ENCODE results near the gene TFR2. TPM values are rescaled to one million over a fixed set of nuclear protein-coding genes. Genes with fewer than 3 reads are reported as not detected.

The TFR2 gene
- total and polyA plus RNA-seq, 9 of the 15 experiments (the other 6 are each of a cell fraction or from before 2014, with no cell fraction given) = 3.8 to 123 (median 51.1) TPM

DNA sequence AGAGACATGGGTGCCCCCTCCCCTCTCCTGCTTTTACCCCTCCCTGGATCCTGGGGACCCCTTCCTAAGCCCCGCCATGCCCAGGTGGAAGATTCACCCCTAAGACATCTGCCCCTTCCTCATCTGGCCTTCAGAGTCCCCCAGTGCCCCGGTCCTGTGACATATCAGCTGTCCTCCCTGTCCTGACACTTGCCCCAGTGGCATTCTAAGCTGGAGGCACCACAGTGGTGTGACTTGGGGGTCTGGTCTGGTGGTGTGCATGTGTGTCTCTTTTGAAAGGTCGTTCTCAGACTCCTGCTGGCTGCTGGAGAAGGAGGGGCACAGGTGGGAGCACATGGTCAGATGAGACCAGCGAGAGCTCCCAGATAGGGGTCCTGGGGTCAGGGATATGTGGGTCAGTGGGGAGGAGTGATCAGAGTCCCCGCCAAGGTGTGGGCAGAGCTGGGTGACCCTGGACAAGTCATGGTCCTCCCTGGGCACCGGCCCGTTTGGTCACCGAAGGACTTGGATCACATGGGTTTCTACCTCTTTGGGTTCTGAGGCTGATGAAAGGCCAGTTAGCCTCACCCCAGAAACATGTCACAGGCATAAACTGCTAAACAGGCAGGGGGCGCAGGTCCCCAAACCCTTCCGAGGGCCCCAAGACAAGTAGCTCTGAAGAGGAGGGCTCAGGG lies 645 bp upstream of the TFR2 start (continued):
- TF ChIP-seq, protein P1, sequence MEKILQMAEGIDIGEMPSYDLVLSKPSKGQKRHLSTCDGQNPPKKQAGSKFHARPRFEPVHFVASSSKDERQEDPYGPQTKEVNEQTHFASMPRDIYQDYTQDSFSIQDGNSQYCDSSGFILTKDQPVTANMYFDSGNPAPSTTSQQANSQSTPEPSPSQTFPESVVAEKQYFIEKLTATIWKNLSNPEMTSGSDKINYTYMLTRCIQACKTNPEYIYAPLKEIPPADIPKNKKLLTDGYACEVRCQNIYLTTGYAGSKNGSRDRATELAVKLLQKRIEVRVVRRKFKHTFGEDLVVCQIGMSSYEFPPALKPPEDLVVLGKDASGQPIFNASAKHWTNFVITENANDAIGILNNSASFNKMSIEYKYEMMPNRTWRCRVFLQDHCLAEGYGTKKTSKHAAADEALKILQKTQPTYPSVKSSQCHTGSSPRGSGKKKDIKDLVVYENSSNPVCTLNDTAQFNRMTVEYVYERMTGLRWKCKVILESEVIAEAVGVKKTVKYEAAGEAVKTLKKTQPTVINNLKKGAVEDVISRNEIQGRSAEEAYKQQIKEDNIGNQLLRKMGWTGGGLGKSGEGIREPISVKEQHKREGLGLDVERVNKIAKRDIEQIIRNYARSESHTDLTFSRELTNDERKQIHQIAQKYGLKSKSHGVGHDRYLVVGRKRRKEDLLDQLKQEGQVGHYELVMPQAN (IDR thresholded peaks at IDR 0.05; ENCODE audit: borderline replicate concordance) = 0 out of 2 replicates have a peak, but pooled peaks have one; percentile 32
- TF ChIP-seq RBFOX2 (IDR thresholded peaks at IDR 0.05; ENCODE audit: low read depth, low read length) (peak; percentile 29), ZNF583 (CRISPR knock-in tag; IDR thresholded peaks at IDR 0.05) (no peak), SLC30A9 (CRISPR knock-in tag; IDR thresholded peaks at IDR 0.05) (no peak), L3MBTL2 (IDR thresholded peaks at IDR 0.05) (peak; percentile 56), SP1 (CRISPR knock-in tag; IDR thresholded peaks at IDR 0.05) (no peak), LARP7 (IDR thresholded peaks at IDR 0.05) (no peak), EZH2 (IDR thresholded peaks at IDR 0.05; ENCODE audit: borderline replicate concordance, low read depth, low read length) (no peak), TEAD2 (tag; IDR thresholded peaks at IDR 0.05) (peak; percentile 66; the same call in 1 of the 2 replicates), ZNF696 (CRISPR knock-in tag; conservative IDR thresholded peaks at IDR 0.05) (no peak)
- TF ChIP-seq, protein P2, sequence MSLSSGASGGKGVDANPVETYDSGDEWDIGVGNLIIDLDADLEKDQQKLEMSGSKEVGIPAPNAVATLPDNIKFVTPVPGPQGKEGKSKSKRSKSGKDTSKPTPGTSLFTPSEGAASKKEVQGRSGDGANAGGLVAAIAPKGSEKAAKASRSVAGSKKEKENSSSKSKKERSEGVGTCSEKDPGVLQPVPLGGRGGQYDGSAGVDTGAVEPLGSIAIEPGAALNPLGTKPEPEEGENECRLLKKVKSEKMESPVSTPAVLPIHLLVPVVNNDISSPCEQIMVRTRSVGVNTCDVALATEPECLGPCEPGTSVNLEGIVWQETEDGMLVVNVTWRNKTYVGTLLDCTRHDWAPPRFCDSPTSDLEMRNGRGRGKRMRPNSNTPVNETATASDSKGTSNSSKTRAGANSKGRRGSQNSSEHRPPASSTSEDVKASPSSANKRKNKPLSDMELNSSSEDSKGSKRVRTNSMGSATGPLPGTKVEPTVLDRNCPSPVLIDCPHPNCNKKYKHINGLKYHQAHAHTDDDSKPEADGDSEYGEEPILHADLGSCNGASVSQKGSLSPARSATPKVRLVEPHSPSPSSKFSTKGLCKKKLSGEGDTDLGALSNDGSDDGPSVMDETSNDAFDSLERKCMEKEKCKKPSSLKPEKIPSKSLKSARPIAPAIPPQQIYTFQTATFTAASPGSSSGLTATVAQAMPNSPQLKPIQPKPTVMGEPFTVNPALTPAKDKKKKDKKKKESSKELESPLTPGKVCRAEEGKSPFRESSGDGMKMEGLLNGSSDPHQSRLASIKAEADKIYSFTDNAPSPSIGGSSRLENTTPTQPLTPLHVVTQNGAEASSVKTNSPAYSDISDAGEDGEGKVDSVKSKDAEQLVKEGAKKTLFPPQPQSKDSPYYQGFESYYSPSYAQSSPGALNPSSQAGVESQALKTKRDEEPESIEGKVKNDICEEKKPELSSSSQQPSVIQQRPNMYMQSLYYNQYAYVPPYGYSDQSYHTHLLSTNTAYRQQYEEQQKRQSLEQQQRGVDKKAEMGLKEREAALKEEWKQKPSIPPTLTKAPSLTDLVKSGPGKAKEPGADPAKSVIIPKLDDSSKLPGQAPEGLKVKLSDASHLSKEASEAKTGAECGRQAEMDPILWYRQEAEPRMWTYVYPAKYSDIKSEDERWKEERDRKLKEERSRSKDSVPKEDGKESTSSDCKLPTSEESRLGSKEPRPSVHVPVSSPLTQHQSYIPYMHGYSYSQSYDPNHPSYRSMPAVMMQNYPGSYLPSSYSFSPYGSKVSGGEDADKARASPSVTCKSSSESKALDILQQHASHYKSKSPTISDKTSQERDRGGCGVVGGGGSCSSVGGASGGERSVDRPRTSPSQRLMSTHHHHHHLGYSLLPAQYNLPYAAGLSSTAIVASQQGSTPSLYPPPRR (CRISPR knock-in tag; IDR thresholded peaks at IDR 0.05; ENCODE audit: borderline replicate concordance) = no peak
- TF ChIP-seq, protein P3, sequence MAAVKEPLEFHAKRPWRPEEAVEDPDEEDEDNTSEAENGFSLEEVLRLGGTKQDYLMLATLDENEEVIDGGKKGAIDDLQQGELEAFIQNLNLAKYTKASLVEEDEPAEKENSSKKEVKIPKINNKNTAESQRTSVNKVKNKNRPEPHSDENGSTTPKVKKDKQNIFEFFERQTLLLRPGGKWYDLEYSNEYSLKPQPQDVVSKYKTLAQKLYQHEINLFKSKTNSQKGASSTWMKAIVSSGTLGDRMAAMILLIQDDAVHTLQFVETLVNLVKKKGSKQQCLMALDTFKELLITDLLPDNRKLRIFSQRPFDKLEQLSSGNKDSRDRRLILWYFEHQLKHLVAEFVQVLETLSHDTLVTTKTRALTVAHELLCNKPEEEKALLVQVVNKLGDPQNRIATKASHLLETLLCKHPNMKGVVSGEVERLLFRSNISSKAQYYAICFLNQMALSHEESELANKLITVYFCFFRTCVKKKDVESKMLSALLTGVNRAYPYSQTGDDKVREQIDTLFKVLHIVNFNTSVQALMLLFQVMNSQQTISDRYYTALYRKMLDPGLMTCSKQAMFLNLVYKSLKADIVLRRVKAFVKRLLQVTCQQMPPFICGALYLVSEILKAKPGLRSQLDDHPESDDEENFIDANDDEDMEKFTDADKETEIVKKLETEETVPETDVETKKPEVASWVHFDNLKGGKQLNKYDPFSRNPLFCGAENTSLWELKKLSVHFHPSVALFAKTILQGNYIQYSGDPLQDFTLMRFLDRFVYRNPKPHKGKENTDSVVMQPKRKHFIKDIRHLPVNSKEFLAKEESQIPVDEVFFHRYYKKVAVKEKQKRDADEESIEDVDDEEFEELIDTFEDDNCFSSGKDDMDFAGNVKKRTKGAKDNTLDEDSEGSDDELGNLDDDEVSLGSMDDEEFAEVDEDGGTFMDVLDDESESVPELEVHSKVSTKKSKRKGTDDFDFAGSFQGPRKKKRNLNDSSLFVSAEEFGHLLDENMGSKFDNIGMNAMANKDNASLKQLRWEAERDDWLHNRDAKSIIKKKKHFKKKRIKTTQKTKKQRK (IDR thresholded peaks at IDR 0.05; ENCODE audit: borderline replicate concordance, low read depth, low read length) = no peak
- TF ChIP-seq, protein P4, sequence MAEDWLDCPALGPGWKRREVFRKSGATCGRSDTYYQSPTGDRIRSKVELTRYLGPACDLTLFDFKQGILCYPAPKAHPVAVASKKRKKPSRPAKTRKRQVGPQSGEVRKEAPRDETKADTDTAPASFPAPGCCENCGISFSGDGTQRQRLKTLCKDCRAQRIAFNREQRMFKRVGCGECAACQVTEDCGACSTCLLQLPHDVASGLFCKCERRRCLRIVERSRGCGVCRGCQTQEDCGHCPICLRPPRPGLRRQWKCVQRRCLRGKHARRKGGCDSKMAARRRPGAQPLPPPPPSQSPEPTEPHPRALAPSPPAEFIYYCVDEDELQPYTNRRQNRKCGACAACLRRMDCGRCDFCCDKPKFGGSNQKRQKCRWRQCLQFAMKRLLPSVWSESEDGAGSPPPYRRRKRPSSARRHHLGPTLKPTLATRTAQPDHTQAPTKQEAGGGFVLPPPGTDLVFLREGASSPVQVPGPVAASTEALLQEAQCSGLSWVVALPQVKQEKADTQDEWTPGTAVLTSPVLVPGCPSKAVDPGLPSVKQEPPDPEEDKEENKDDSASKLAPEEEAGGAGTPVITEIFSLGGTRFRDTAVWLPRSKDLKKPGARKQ (CRISPR knock-in tag; IDR thresholded peaks at IDR 0.05) = no peak
- TF ChIP-seq, protein P5, sequence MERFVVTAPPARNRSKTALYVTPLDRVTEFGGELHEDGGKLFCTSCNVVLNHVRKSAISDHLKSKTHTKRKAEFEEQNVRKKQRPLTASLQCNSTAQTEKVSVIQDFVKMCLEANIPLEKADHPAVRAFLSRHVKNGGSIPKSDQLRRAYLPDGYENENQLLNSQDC (CRISPR knock-in tag; IDR thresholded peaks at IDR 0.05) = no peak

Data from K562 (cell line).